Ectodermal cell (in vitro differentiated cells): ENCODE measurements around the gene PUDP.

ENCODE experiments used
- H3K27ac ChIP-seq: 2 replicates; pipeline ENCODE4 v1.7.0; 2013; ENCODE audit warnings: mild to moderate bottlenecking, low read depth, low read length; ENCODE audit not compliant: insufficient read depth, poor library complexity, severe bottlenecking
- H3K27me3 ChIP-seq: 2 replicates; pipeline ENCODE4 v1.7.0; 2013; ENCODE audit warnings: mild to moderate bottlenecking, low read length; ENCODE audit not compliant: insufficient read depth, control insufficient read depth, poor library complexity, severe bottlenecking
- H3K36me3 ChIP-seq: one replicate; pipeline ENCODE4 v1.7.0; 2013; ENCODE audit warnings: low read length; ENCODE audit not compliant: control insufficient read depth, insufficient read depth
- H3K4me1 ChIP-seq: one replicate; pipeline ENCODE4 v1.7.0; 2013; ENCODE audit warnings: low read length; ENCODE audit not compliant: control insufficient read depth, insufficient read depth
- H3K4me3 ChIP-seq: 2 replicates; pipeline ENCODE4 v1.7.0; 2013; ENCODE audit warnings: low read depth, low read length, control low read depth; ENCODE audit not compliant: insufficient read depth
- H3K9me3 ChIP-seq: 2 replicates; pipeline ENCODE4 v1.7.0; 2013; ENCODE audit warnings: mild to moderate bottlenecking, low read length, moderate library complexity; ENCODE audit not compliant: control insufficient read depth
- WGBS, 2 experiments: methylation state at CpG; one replicate each; pipeline ENCODE4 v1.1.7; 2013; ENCODE audit warnings: missing lambda C conversion rate in 2 of 2; 5-methylcytosine and 5-hydroxymethylcytosine counted together

PUDP gene

DNA sequence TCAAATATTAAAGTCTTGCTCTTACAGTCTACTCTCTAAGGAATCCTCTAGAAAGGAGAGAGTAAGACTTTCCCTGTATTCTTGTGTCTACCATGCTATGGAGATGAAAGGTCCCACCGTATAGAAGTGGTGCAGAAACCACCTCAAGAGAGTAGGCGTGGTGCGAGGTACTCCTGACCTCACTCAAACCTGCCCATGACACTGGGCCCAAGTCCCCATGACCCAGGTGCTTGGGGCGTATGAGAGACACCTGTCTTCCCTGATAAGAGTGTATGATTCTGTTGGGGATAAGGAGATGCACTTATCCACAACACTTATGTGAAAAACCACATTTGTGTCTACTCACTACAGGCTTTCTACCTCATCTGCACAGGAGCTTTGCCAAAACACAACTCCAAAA, 55.4 kb downstream of the PUDP start:
- WGBS, 2 experiments = 97 to 100% methylated on average over 3 to 4 of the region's 4 CpGs

DNA sequence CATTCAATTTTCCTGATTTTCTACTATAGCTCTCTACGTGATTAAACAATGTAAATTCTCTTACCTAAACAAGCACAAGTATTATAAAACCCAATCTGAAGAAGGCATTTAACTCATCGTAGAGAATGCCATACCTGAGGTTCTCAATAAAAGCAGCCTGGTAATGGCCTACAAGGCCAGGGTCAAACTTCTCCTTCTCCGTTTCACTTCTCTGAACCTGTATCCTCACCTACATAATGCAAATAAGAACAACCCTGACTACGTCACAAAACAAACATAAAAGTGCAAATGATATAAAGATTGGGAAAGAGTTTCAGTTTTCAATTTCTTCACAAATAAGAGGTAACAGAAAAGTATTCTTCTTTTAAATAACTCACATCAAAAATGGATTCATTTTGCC, 56.0 kb downstream of the PUDP start:
- no peaks in the 10 kb centered on the region for H3K9me3 ChIP-seq
- WGBS, 2 experiments = 95 to 100% methylated on average over 2 to 3 of the region's 4 CpGs
- H3K27ac ChIP-seq = no peak overlapping the region
- no peaks in the 10 kb centered on the region for H3K4me1 ChIP-seq
- H3K36me3 ChIP-seq = no peaks in the 10 kb centered on the region
- no peak overlapping the region for H3K4me3 ChIP-seq
- H3K27me3 ChIP-seq = no peaks in the 10 kb centered on the region

More for the DNA sequence above, 55.4 kb downstream of the PUDP start:
- no peaks in the 10 kb centered on the region for H3K36me3 ChIP-seq
- H3K9me3 ChIP-seq = no peaks in the 10 kb centered on the region
- no peaks in the 10 kb centered on the region for H3K27me3 ChIP-seq
- H3K27ac ChIP-seq = no peak overlapping the region
- H3K4me3 ChIP-seq = no peak overlapping the region
- no peaks in the 10 kb centered on the region for H3K4me1 ChIP-seq

DNA sequence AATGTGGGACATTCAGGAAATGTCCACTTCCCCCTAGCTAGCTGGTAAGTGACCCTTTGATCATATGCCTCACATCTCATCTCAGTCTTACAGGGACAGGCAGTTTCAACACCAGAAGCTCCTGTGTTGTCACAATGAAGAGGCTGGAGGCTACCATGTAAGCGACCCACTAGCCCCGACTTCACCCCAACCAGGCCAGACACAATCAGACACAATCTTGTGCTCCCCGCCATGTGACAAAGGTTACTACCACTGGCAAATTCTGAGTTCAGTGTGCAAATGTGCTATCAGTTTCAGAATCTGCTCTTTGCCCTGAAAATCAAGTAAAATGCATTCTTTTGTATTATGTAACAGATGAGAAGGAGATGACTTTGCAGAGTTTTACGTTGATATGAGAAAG, 57.3 kb downstream of the PUDP start:
- 91 to 95% methylated on average over 4 of the region's 4 CpGs for WGBS, 2 experiments
- Histone ChIP-seq H3K36me3 (no peaks in the 10 kb centered on the region), H3K27ac (no peak overlapping the region), H3K27me3 (no peaks in the 10 kb centered on the region), H3K9me3 (no peaks in the 10 kb centered on the region), H3K4me1 (no peaks in the 10 kb centered on the region), H3K4me3 (no peak overlapping the region)

DNA sequence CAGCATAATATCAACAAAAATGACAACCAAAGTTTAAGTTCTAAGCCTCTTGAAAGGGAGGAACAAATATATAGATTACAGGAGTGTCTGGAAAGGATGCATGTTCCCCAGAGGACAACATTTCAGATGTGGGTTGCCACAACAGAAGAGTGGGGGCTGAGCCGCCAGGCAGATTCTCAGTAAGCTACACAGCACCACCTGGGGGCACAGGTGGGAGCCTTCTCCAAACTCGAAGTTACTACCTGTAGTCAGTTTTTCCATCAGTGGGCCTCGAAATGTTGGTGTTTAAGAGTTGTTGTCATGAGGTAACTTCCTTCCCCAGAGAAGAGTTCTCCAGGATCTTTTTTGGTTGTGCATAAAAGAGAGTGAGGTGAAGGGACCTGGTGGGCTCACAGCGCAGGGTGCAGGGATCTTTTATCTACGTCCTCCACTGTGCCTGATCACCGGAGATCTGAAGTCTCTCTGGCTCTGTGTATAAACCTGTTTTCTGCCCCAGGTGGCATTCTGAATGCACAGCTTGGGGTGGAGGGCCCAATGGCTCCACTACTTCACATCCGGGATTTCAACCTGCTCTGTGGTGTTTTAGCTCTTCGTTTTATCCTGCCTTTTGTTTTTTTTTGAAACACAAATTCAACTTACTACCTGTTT, 58.9 kb downstream of the PUDP start:
- H3K27ac ChIP-seq = no peak overlapping the region
- H3K4me3 ChIP-seq = no peak overlapping the region
- H3K9me3 ChIP-seq = no peaks in the 10 kb centered on the region
- WGBS, 2 experiments = 82 to 84% methylated on average over 7 to 8 of the region's 8 CpGs
- H3K4me1 ChIP-seq = no peaks in the 10 kb centered on the region
- no peaks in the 10 kb centered on the region for H3K27me3 ChIP-seq
- H3K36me3 ChIP-seq = no peaks in the 10 kb centered on the region

DNA sequence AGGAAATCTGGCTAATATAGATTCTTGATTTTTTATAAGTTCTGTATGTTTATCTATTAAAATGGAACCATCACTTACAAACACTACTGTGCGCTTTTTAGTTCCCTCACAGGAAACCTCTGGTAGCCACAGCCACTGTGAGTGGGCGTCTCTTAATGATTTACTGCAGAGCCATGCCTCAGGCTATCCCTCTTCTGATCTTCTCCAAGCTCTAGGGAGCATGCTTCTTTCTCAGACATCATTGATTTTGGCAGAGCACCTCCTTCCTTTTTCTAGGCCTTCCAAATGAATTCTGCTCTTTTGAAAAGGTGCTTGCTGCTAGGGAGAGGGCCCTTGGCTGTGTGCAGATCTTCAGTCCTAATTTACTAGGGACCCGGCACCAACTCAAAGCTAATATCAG, 61.6 kb downstream of the PUDP start:
- WGBS, 2 experiments = 94 to 97% methylated on average over 3 of the region's 3 CpGs
- no peaks in the 10 kb centered on the region for H3K9me3 ChIP-seq

DNA sequence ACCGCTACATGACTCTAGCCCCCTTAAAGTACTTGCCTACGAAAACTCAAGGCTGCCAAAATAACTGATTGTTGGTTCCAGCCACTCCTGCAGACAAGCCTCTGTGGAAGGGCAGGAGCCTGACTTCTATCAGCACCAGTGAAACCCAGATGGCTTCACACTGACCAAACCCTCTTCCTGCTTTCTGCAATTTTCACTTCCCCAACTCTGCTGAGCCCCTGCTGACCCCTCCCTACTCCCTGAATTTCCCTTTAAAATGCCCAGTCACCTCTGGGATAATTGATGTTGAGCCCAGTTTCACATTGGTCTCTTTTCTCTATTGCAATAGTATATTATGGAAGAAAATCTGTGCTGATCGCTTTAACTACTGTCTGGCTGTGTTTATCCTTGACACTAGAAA, 62.1 kb downstream of the PUDP start:
- H3K4me1 ChIP-seq = no peaks in the 10 kb centered on the region
- no peaks in the 10 kb centered on the region for H3K9me3 ChIP-seq
- WGBS, 2 experiments = 91 to 95% methylated on average over 2 of the region's 3 CpGs
- H3K27me3 ChIP-seq = no peaks in the 10 kb centered on the region
- no peak overlapping the region for H3K4me3 ChIP-seq
- H3K27ac ChIP-seq = no peak overlapping the region
- no peaks in the 10 kb centered on the region for H3K36me3 ChIP-seq

More for the DNA sequence above, 61.6 kb downstream of the PUDP start:
- H3K4me1 ChIP-seq = no peaks in the 10 kb centered on the region
- no peak overlapping the region for H3K4me3 ChIP-seq
- H3K27ac ChIP-seq = no peak overlapping the region
- no peaks in the 10 kb centered on the region for H3K27me3 ChIP-seq
- H3K36me3 ChIP-seq = no peaks in the 10 kb centered on the region

DNA sequence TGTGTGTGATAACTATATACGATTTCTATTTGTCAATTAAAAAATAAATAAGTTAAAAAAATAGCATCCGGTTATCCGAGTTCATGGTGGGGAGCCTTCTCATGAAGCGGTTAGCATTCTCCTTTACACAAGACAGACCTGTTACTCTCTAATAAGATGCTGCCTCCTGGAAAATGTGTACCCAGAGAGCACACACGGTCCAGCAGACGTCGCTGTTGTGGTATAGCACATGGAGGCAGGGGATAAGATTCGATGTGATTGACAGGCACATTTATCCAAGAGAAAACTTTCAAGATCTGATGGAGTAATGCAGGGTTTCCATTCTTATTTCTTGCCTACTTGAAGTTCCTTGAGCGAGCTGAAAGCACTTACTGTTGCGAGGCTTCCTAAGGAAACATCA, 63.1 kb downstream of the PUDP start:
- no peak overlapping the region for H3K4me3 ChIP-seq
- WGBS, 2 experiments = 95 to 97% methylated on average over 9 of the region's 10 CpGs
- no peaks in the 10 kb centered on the region for H3K27me3 ChIP-seq
- no peaks in the 10 kb centered on the region for H3K36me3 ChIP-seq
- no peaks in the 10 kb centered on the region for H3K9me3 ChIP-seq
- H3K4me1 ChIP-seq = no peaks in the 10 kb centered on the region
- H3K27ac ChIP-seq = no peak overlapping the region

DNA sequence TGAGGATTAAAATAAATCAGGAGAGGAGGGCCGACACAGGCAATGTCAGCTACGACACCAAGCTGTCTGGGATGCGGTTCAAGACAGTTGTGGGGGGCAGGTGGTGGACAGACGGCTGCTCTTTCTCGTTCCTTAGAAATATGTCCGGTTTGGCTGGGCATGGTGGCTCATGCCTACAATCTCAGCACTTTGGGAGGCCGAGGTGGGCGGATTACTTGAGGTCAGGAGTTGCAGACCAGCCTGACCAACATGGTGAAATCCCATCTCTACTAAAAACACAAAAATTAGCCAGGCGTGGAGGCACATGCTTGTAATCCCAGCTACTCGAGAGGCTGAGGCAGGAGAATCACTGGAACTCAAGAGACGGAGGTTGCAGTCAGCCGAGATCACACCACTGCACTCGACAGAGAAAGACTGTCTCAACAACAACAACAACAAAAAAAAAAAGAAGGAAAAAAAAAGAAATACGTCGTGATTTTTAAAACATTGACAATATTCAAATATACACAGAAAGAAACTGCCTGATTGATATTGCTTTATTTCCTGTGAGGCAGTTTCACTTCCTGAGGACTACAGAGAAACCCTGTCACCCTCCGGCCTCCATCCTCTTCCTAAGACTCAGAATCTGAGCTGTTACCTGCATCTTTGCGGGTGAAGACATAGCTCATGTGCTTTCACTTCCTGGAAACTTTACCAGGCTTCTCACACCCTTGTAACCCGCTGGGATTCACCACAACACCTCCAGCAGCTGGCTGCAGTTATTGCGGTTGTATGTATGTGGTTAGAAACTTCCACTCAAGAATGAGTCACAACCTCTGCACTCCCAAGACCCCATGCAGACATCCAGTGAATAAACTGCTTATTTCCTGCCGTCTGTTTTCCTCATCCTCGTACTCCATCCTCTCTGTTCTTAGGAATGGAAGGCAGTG, 64.2 kb downstream of the PUDP start:
- no peaks in the 10 kb centered on the region for H3K4me1 ChIP-seq
- WGBS, 2 experiments = 89 to 94% methylated on average over 13 to 20 of the region's 21 CpGs
- no peak overlapping the region for H3K4me3 ChIP-seq
- no peaks in the 10 kb centered on the region for H3K27me3 ChIP-seq
- H3K27ac ChIP-seq = no peak overlapping the region
- no peaks in the 10 kb centered on the region for H3K36me3 ChIP-seq
- H3K9me3 ChIP-seq = no peaks in the 10 kb centered on the region

DNA sequence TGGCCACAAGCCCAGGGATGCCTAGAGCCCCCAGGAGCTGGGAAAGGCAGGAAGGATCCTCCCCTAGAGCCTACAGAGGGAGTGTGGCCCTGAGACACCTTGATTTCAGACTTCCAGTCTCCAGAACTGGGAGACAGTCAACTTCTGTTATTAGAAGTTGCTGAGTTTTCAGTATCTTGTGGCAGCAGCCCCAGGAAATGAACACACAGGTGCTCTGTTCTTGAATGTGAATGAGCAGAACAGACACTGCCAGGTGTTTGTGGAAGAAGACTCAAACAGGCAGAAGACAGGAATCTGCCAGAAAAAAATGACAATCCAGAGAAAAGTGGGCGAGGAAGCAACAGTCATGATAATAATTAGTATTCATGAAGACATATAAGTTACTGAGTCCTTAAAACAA, 64.9 kb downstream of the PUDP start:
- 100% methylated on average over 1 of the region's 1 CpG; no CpG with 5 or more reads in 1 of the 2 experiments for WGBS, 2 experiments
- H3K9me3 ChIP-seq = no peaks in the 10 kb centered on the region
- H3K27ac ChIP-seq = no peak overlapping the region

DNA sequence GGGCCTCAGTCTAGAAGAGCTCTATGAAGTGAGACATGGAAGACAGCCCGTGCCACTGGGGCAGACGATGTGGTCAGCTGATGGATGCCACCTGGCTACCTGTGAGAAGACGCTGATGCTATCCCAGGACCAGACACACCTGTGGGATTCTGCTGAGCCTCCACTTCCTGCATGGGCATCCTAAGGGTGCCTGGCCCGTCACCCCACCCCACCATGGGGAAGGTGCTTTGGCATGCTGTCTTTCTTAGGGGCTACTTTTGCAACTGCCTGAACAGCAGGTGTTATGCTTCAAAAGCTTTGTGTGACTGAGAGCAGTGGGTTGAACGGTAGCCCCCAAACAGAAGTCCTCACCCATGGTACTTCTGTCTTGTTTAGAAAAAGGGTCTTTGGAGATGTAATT, 65.4 kb downstream of the PUDP start:
- H3K36me3 ChIP-seq = no peaks in the 10 kb centered on the region
- no peaks in the 10 kb centered on the region for H3K4me1 ChIP-seq
- H3K27ac ChIP-seq = no peak overlapping the region
- no peaks in the 10 kb centered on the region for H3K9me3 ChIP-seq
- H3K4me3 ChIP-seq = no peak overlapping the region
- 94 to 98% methylated on average over 5 of the region's 5 CpGs for WGBS, 2 experiments
- H3K27me3 ChIP-seq = no peaks in the 10 kb centered on the region

More for the DNA sequence above, 64.9 kb downstream of the PUDP start:
- H3K36me3 ChIP-seq = no peaks in the 10 kb centered on the region
- H3K4me3 ChIP-seq = no peak overlapping the region
- H3K27me3 ChIP-seq = no peaks in the 10 kb centered on the region
- no peaks in the 10 kb centered on the region for H3K4me1 ChIP-seq
